BLaER1 treated with 17β-estradiol and CSF1 and Interleukin-3, amounts not matched to agents 10 nM and 100 nM (cell line): ENCODE measurements around the gene RASSF3.

Source experiments
- H3K27ac ChIP-seq, 11 experiments: shearing (Covaris generic); formaldehyde crosslinking; 2 replicates each; pipeline ENCODE4 v1.8.1; 2022
- H3K27me3 ChIP-seq, 11 experiments: shearing (Covaris generic); formaldehyde crosslinking; 2 replicates each; pipeline ENCODE4 v1.8.1; 2022
- H3K36me3 ChIP-seq, 11 experiments: shearing (Covaris generic); formaldehyde crosslinking; 2 replicates each; pipeline ENCODE4 v1.8.1; 2022
- H3K4me1 ChIP-seq, 10 experiments: shearing (Covaris generic); formaldehyde crosslinking; 2 replicates each; pipeline ENCODE4 v1.8.1; 2022
- H3K4me2 ChIP-seq, 11 experiments: shearing (Covaris generic); formaldehyde crosslinking; 2 replicates each; pipeline ENCODE4 v1.8.1; 2022
- H3K4me3 ChIP-seq, 10 experiments: shearing (Covaris generic); formaldehyde crosslinking; 2 replicates each; pipeline ENCODE4 v1.8.1; 2022
- H3K9ac ChIP-seq, 11 experiments: shearing (Covaris generic); formaldehyde crosslinking; 2 replicates each; pipeline ENCODE4 v1.8.1; 2022
- H3K9me3 ChIP-seq, 11 experiments: shearing (Covaris generic); formaldehyde crosslinking; replicated peaks in 1 of 11; 2 replicates each; pipeline ENCODE4 v1.8.1; 2022
- H4K20me1 ChIP-seq, 11 experiments: shearing (Covaris generic); formaldehyde crosslinking; 2 replicates each; pipeline ENCODE4 v1.8.1; 2022
- Cebpa-rat ChIP-seq, 11 experiments: shearing (Covaris generic); IDR thresholded peaks; 2 replicates each; pipeline ENCODE4 v1.8.1; 2022

The RASSF3 gene

DNA sequence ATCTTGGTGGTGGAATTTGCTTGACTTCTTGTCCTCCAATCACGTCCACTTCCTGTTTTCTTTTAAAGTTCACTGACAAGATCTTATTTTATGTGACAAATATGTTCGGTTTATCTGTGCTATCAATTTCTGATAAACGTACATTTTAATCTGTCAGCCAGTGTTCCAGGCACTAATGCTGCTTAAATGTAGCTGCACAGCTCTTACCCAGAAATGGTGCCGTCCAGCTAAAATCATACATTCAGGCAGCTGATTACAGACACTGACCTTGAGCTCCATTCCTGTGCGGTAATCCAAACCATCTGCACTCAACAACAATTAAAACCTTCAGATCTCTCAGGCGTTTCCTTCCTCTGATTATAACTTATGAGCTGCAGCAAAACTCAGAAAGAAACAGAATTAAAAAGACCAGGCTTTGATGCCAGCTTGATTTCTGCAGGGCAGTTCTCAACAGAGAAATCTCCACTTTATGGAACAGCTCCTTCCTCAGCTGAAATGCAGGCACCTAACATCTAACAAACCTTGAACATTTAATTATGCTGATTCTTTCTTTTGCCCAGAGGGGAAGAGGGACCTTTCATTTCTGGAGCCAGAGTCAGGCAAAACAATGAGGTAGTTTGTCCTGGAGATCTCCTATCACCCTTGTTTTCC lies 26.4 kb upstream of the RASSF3 start:
- H3K27me3 ChIP-seq = no peaks in the 10 kb centered on the region
- no peaks in the 10 kb centered on the region for H4K20me1 ChIP-seq
- H3K27ac ChIP-seq = peak overlapping the region in 10 of 11 experiments; percentile 9 to 75 (median 59); a peak in 16 of 22 replicates
- no peaks in the 10 kb centered on the region for H3K9me3 ChIP-seq
- H3K36me3 ChIP-seq = no peaks in the 10 kb centered on the region
- no peak for TF ChIP-seq Cebpa-rat (IDR thresholded peaks at IDR 0.05)
- H3K4me1 ChIP-seq = peaks cover 17 to 34% (median 21%) of the 10 kb centered on the region in 10 experiments
- H3K9ac ChIP-seq = peak overlapping the region in 9 of 11 experiments; percentile 6 to 53 (median 41); a peak in 15 of 22 replicates
- no peak overlapping the region for H3K4me3 ChIP-seq
- peak overlapping the region; percentile 53 to 71 (median 61) for H3K4me2 ChIP-seq

DNA sequence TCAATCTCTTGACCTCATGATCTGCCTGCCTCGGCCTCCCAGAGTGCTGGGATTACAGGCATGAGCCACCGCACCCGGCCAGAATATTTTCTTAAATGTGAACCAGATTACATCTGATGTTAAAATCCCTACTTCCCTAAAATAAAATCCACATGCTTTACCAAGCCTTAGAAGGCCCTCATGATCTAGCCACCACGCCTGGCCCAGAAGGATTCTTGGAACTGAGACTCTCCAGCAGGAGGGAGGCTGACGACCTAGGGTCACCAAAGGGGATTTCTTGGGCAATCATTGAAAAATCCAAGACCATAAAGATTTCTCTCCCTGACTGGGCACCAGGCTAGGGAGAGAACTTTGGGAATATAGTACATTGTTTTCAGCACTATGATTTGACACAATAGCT lies 25.2 kb upstream of the RASSF3 start:
- H3K36me3 ChIP-seq = no peaks in the 10 kb centered on the region
- no peak overlapping the region for H3K9ac ChIP-seq
- TF ChIP-seq Cebpa-rat (IDR thresholded peaks at IDR 0.05) = no peak
- no peaks in the 10 kb centered on the region for H3K27me3 ChIP-seq
- H3K9me3 ChIP-seq = no peaks in the 10 kb centered on the region
- H4K20me1 ChIP-seq = no peaks in the 10 kb centered on the region
- peaks cover 17 to 34% (median 21%) of the 10 kb centered on the region in 10 experiments for H3K4me1 ChIP-seq
- H3K4me3 ChIP-seq = no peak overlapping the region
- peak overlapping the region in 3 of 11 experiments; percentile 26 to 70 (median 61); a peak in 6 of 22 replicates for H3K4me2 ChIP-seq
- H3K27ac ChIP-seq = peak overlapping the region in 1 of 11 experiments; percentile 27; a peak in 1 of 22 replicates

DNA sequence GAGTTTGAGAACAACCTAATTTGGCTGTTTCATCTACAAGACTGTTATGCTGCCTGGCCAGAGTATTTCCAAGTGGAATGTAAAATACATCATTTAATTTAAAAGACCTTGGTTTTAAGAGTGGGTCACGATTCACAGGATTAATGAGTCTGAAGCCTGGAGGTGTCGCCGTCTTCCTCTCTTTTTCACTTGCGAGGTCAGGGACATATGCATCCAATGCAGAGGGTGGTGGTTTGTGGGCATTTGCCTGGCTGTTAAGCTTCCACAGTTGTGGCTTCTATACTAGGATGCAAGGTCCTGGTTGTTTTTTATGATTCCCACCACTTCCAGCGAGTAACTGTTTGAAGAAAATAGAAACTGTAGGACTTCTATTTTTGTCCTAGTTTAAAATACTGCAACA lies 22.8 kb upstream of the RASSF3 start:
- Histone ChIP-seq H3K4me3 (no peak overlapping the region), H3K4me2 (peak overlapping the region in 1 of 11 experiments; percentile 15; a peak in 2 of 22 replicates)
- no peak for TF ChIP-seq Cebpa-rat (IDR thresholded peaks at IDR 0.05)

DNA sequence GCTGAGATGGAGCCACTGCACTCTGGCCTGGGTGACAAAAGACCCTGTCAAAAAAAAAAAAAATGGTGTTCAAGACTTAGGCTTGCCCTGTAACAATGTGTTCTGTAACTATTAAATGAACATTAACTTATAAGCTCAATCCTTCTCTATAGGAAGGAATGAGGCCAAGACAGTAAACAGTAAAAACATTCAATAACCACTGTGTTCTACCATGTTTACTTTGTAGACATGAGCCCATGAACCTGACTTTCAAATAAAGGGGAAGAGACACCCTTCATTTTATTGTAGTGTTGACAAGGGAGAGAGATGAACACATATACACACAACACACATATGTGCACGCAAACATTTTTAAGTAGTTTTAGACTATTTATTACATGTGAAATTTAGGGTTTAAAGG lies 20.1 kb upstream of the RASSF3 start:
- Histone ChIP-seq H3K9ac (no peak overlapping the region), H3K27me3 (no peaks in the 10 kb centered on the region), H3K36me3 (no peaks in the 10 kb centered on the region), H3K4me1 (peaks cover 0 to 39% (median 29%) of the 10 kb centered on the region in 10 experiments; a peak in 16 of 20 replicates), H3K9me3 (no peaks in the 10 kb centered on the region), H4K20me1 (no peaks in the 10 kb centered on the region), H3K4me3 (no peak overlapping the region), H3K4me2 (no peak overlapping the region), H3K27ac (no peak overlapping the region)
- no peak for TF ChIP-seq Cebpa-rat (IDR thresholded peaks at IDR 0.05)

More for the DNA sequence above, 22.8 kb upstream of the RASSF3 start:
- H4K20me1 ChIP-seq = no peaks in the 10 kb centered on the region
- no peaks in the 10 kb centered on the region for H3K9me3 ChIP-seq
- H3K27ac ChIP-seq = no peak overlapping the region
- H3K27me3 ChIP-seq = no peaks in the 10 kb centered on the region
- no peaks in the 10 kb centered on the region for H3K36me3 ChIP-seq
- H3K4me1 ChIP-seq = peaks cover 17 to 37% (median 22%) of the 10 kb centered on the region in 10 experiments
- H3K9ac ChIP-seq = no peak overlapping the region

DNA sequence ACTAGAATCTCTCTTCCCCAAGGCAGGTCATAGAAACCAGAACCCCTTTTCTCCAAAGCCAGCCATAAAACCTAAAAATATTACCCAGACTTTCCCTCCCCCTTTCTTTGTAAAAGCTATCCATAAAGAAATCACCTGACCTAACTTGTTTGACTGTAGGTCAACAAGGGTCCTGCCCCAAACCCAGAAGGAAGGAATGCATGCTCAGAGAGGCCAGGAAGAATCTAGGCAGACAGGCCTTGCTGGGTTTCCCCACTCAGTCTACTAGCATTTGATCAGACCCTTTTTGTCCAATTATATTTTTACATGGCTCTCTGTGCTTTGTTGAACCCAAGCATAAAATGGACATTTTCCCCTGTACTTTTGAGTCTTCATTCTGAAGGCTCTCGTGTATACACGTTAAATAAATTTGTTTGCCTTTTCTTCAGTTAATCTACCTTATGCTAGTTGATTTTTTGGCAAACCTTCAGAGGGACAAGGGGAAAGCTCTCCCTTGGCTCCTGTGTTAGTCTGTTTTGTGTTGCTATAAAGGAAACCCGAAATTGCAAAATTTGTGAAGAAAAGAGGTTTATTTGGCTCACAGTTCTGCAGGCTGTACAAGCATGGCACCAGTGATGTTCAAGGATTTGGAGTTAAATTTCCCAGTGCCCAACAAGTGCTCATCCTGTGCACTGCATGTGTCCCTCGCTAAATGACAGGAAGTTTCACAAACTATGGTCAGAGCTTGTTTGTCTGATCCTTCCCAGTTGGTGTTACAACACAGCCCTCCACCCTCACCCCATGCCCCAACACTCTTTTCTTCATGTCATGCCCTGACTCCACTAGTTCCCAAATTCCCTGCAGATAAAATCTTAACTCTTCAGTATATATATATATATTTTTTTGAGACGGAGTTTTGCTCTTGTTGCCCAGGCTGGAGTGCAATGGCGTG lies 14.2 kb upstream of the RASSF3 start:
- Histone ChIP-seq H3K36me3 (no peaks in the 10 kb centered on the region), H3K27ac (peak overlapping the region in 10 of 11 experiments; percentile 37 to 89 (median 79); a peak in 19 of 22 replicates), H3K9me3 (peaks cover 0 to 7% (median 0%) of the 10 kb centered on the region in 11 experiments; a peak in 2 of 22 replicates), H3K4me1 (peaks cover 22 to 90% (median 85%) of the 10 kb centered on the region in 10 experiments), H3K4me2 (peak overlapping the region in 10 of 11 experiments; percentile 27 to 87 (median 73); a peak in 18 of 22 replicates), H3K9ac (peak overlapping the region in 8 of 11 experiments; percentile 26 to 71 (median 56); a peak in 13 of 22 replicates), H3K27me3 (no peaks in the 10 kb centered on the region), H3K4me3 (no peak overlapping the region), H4K20me1 (no peaks in the 10 kb centered on the region)
- peak in 6 of 11 experiments; percentile 43 to 74 (median 58); a peak in 10 of 22 replicates for TF ChIP-seq Cebpa-rat (IDR thresholded peaks at IDR 0.05)

DNA sequence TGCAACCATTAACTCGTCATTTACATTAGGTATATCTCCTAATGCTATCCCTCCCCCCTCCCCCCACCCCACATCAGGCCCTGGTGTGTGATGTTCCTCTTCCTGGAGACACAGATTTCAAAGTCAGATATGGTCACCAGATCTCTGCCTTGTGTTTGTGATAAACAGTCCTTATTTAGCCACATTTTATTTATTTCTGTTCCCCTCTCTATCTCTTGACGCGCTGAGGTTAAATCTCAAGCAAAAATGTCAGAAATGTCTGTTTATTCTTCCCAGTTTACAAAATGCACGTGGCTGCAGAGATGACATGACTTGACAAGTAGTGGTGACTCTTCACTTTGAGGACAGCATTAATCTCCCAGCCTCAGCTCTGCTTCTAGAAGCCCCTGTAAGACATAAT lies 11.5 kb upstream of the RASSF3 start:
- no peaks in the 10 kb centered on the region for H4K20me1 ChIP-seq
- peak overlapping the region; percentile 40 to 87 (median 72) for H3K4me2 ChIP-seq
- no peaks in the 10 kb centered on the region for H3K27me3 ChIP-seq
- H3K9me3 ChIP-seq = peaks cover 0 to 7% (median 0%) of the 10 kb centered on the region in 11 experiments; a peak in 2 of 22 replicates
- no peak for TF ChIP-seq Cebpa-rat (IDR thresholded peaks at IDR 0.05)
- H3K4me3 ChIP-seq = no peak overlapping the region
- H3K9ac ChIP-seq = peak overlapping the region in 5 of 11 experiments; percentile 13 to 48 (median 19); a peak in 6 of 22 replicates
- peak overlapping the region in 8 of 11 experiments; percentile 23 to 89 (median 75); a peak in 12 of 22 replicates for H3K27ac ChIP-seq
- no peaks in the 10 kb centered on the region for H3K36me3 ChIP-seq
- peaks cover 22 to 76% (median 70%) of the 10 kb centered on the region in 10 experiments for H3K4me1 ChIP-seq

DNA sequence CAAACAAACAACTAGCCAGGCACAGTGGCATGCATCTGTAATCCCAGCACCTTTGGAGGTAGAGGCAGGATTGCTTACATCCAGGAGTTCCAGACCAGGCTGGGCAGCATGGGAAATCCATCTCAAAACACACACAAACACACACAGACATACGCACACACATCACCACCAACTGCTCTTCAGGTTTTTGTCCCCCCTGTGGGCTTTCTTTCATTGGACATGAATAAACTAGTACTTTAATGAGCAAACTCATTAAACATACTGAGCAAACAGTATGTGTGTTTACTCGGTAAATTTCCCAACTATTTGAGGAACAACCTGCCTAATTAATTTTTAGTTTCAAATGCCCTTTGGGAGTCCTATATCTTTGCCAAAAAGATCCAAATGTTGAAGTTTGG lies 10.1 kb upstream of the RASSF3 start:
- no peak overlapping the region for H3K9ac ChIP-seq
- TF ChIP-seq Cebpa-rat (IDR thresholded peaks at IDR 0.05) = no peak
- H3K4me2 ChIP-seq = peak overlapping the region in 5 of 11 experiments; percentile 8 to 79 (median 42); a peak in 5 of 22 replicates
- no peaks in the 10 kb centered on the region for H4K20me1 ChIP-seq
- H3K27ac ChIP-seq = peak overlapping the region in 4 of 11 experiments; percentile 9 to 89 (median 48); a peak in 5 of 22 replicates
- H3K4me3 ChIP-seq = no peak overlapping the region
- peaks cover 22 to 62% (median 57%) of the 10 kb centered on the region in 10 experiments for H3K4me1 ChIP-seq
- no peaks in the 10 kb centered on the region for H3K27me3 ChIP-seq
- no peaks in the 10 kb centered on the region for H3K36me3 ChIP-seq
- H3K9me3 ChIP-seq = peaks cover 0 to 7% (median 0%) of the 10 kb centered on the region in 11 experiments; a peak in 2 of 22 replicates

DNA sequence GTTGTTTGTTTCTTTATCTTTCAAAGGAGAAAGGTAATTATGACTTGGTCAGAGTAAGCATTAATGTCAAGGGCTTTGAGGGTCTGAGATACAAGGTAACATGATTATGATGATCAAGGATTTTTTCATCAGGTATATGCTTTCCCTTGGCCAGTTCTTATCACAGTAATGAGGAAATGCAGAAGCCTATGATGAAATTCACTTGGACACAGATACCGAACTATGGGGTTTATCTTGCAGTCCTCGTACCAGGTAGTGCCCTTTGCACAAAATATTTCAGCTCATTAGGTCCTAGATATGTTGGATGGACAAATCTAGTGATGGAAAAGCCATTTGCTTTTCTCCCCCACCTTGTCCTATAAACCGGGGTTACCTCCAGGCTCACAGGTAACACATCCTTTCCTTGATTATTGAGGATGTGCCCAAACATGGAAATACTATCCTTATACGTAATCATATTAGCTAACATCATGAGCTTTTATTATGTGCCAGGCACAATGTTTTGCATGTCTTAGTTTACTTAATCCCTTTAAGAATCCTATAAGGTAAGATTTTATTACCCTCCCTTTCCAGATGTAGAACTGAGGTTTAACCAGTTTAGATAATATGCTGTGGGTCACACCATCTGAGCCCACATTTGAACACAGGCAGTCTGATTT lies 7.0 kb upstream of the RASSF3 start:
- Histone ChIP-seq H3K4me2 (no peak overlapping the region), H3K27ac (no peak overlapping the region), H3K9ac (no peak overlapping the region), H3K9me3 (no peaks in the 10 kb centered on the region), H3K4me1 (peaks cover 17 to 49% (median 31%) of the 10 kb centered on the region in 10 experiments), H3K27me3 (no peaks in the 10 kb centered on the region), H4K20me1 (no peaks in the 10 kb centered on the region), H3K36me3 (no peaks in the 10 kb centered on the region), H3K4me3 (no peak overlapping the region)
- TF ChIP-seq Cebpa-rat (IDR thresholded peaks at IDR 0.05) = no peak
